T-cell (primary cell): ENCODE results near the gene PRAMEF11. TPM values are rescaled to one million over a fixed set of nuclear protein-coding genes. Genes with fewer than 3 reads are reported as not detected.
"Not testable (repeated sequence)": the region's sequence is repeated elsewhere in the genome, so short reads cannot be mapped to it uniquely, and the experiment has no call there.

Experiments
- ATAC-seq, 4 experiments: fragments of 200-7000 bp in 3 of 4; fragments of 150-1000 bp in 1 of 4; cut with Tn5 transposase; replicated peaks in 1 of 4; 1 replicate in 3 of 4; 2 replicates in 1 of 4; pipeline ENCODE4 v1.10.0; 2021; ENCODE audit warnings: moderate library complexity in 3 of 4, mild to moderate bottlenecking in 2 of 4, moderate number of reproducible peaks in 1 of 4
- CTCF ChIA-PET, 2 donors: fragments of 300-600 bp; sonication (Branson Sonifier 250); formaldehyde crosslinking; loops; one replicate each; lab custom pipeline; 2022; ENCODE audit warnings: antibody characterized with exemption in 2 of 2; lab: Charles Lee
- POLR2A ChIA-PET, 2 donors: fragments of 300-600 bp; sonication (Branson Sonifier 250); formaldehyde crosslinking; loops; one replicate each; lab custom pipeline; 2022; ENCODE audit warnings: antibody characterized with exemption in 2 of 2; lab: Charles Lee
- DNase-seq, 35 experiments: peaks; one replicate each; pipeline versions ENCODE4 v3.0.0 to v3.0.0-alpha.2; 2013 to 2023
- H3K27ac ChIP-seq: one replicate; pipeline ENCODE4 v1.5.1; 2013; ENCODE audit warnings: low read length
- H3K27me3 ChIP-seq, 2 experiments: replicated peaks in 1 of 2; 1 replicate in 1 of 2; 2 replicates in 1 of 2; pipeline versions ENCODE4 v1.6.1 to v1.7.0; 2013; ENCODE audit warnings: low read length in 1 of 2, mixed read lengths in 1 of 2; ENCODE audit not compliant: control insufficient read depth in 2 of 2, insufficient read depth in 2 of 2; ENCODE audit errors: extremely low read depth in 1 of 2
- H3K36me3 ChIP-seq, 2 donors: 1 replicate in 1 of 2; 2 replicates in 1 of 2; pipeline versions ENCODE4 v1.6.1 to v1.7.0; 2013; ENCODE audit warnings: low read length in 1 of 2; ENCODE audit not compliant: control insufficient read depth in 2 of 2, insufficient read depth in 1 of 2; ENCODE audit errors: extremely low read depth in 1 of 2
- H3K4me1 ChIP-seq, 2 experiments: 1 replicate in 1 of 2; 2 replicates in 1 of 2; pipeline versions ENCODE4 v1.6.1 to v1.7.0; 2013; ENCODE audit warnings: low read length in 2 of 2, mixed read lengths in 1 of 2; ENCODE audit not compliant: insufficient read depth in 2 of 2, control insufficient read depth in 1 of 2; ENCODE audit errors: extremely low read depth in 1 of 2
- H3K4me3 ChIP-seq, 2 donors: 1 replicate in 1 of 2; 2 replicates in 1 of 2; pipeline versions ENCODE4 v1.5.1 to v1.7.0; 2013; ENCODE audit warnings: mild to moderate bottlenecking in 2 of 2, low read length in 1 of 2, moderate library complexity in 1 of 2; ENCODE audit not compliant: control insufficient read depth in 1 of 2; ENCODE audit errors: extremely low read depth in 1 of 2
- H3K9me3 ChIP-seq: 2 replicates; pipeline ENCODE4 v1.7.0; 2013
- H3K27ac Mint-ChIP-seq, 2 donors: one replicate each; pipeline ENCODE4 v1.8.0; 2020 to 2021; ENCODE audit warnings: mild to moderate bottlenecking in 2 of 2, mixed read lengths in 2 of 2
- H3K27me3 Mint-ChIP-seq, 2 donors: one replicate each; pipeline ENCODE4 v1.8.0; 2021 to 2022; ENCODE audit warnings: mixed read lengths in 2 of 2
- H3K36me3 Mint-ChIP-seq: one replicate; pipeline ENCODE4 v1.8.0; 2021; ENCODE audit warnings: mixed read lengths
- H3K4me1 Mint-ChIP-seq, 3 donors: one replicate each; pipeline ENCODE4 v1.8.0; 2020 to 2022; ENCODE audit warnings: mixed read lengths in 3 of 3, mild to moderate bottlenecking in 1 of 3
- H3K4me3 Mint-ChIP-seq, 3 donors: one replicate each; pipeline ENCODE4 v1.8.0; 2020 to 2022; ENCODE audit warnings: mild to moderate bottlenecking in 3 of 3, mixed read lengths in 3 of 3, moderate library complexity in 3 of 3
- H3K9me3 Mint-ChIP-seq, 3 donors: one replicate each; pipeline ENCODE4 v1.8.0; 2020 to 2022; ENCODE audit warnings: mixed read lengths in 3 of 3
- WGBS: methylation state at CpG from one replicate; pipeline ENCODE4 v1.1.5; 2013; ENCODE audit warnings: missing lambda C conversion rate; ENCODE audit not compliant: insufficient coverage; 5-methylcytosine and 5-hydroxymethylcytosine counted together
- total RNA-seq, 35 experiments: library from RNA in 6 of 35; stranded (reverse) in 6 of 35; fragments of 120-200 nt in 1 of 35; gene quantifications; one replicate each; pipeline versions ENCODE4 v1.2.1 to v1.2.4 and lab custom pipeline; 2013 to 2026

PRAMEF11 gene
- total RNA-seq = not detected
- total RNA-seq (2013) = not detected
- 0 to 0.09 (median 0) reads per million in 29 experiments for total RNA-seq (lab: John Stamatoyannopoulos, UW)

GRCh38 chr1:12831310-12831709 is at the start of gene PRAMEF11:
Gene PRAMEF11, minus strand, starts transcription at chr1:12831410. Its CDS starts 2,621 bp downstream, at chr1:12828789.
- H3K27ac Mint-ChIP-seq, H3K36me3 Mint-ChIP-seq, POLR2A ChIA-PET, H3K4me1 ChIP-seq, H3K27me3 ChIP-seq, DNase-seq, ATAC-seq, H3K36me3 ChIP-seq, H3K9me3 ChIP-seq, H3K4me3 ChIP-seq, H3K9me3 Mint-ChIP-seq, H3K27ac ChIP-seq, CTCF ChIA-PET, H3K4me3 Mint-ChIP-seq, H3K4me1 Mint-ChIP-seq: not testable (repeated sequence)
- peaks cover 11 to 18% of the 10 kb centered on the region in 2 donors for H3K27me3 Mint-ChIP-seq
- WGBS = no CpG with 5 or more reads among the region's 3 CpGs

- H3K9me3 Mint-ChIP-seq, H3K27me3 ChIP-seq, H3K27me3 Mint-ChIP-seq, H3K36me3 Mint-ChIP-seq, H3K4me3 Mint-ChIP-seq, CTCF ChIA-PET, H3K27ac Mint-ChIP-seq, POLR2A ChIA-PET, H3K9me3 ChIP-seq, H3K4me1 ChIP-seq, H3K27ac ChIP-seq, H3K4me1 Mint-ChIP-seq, H3K4me3 ChIP-seq, ATAC-seq, H3K36me3 ChIP-seq, DNase-seq: not testable (repeated sequence)
- WGBS = no CpG with 5 or more reads among the region's 4 CpGs
These were observed 47.2 kb upstream of the PRAMEF11 start for GRCh38 chr1:12878453-12878852.

DNA sequence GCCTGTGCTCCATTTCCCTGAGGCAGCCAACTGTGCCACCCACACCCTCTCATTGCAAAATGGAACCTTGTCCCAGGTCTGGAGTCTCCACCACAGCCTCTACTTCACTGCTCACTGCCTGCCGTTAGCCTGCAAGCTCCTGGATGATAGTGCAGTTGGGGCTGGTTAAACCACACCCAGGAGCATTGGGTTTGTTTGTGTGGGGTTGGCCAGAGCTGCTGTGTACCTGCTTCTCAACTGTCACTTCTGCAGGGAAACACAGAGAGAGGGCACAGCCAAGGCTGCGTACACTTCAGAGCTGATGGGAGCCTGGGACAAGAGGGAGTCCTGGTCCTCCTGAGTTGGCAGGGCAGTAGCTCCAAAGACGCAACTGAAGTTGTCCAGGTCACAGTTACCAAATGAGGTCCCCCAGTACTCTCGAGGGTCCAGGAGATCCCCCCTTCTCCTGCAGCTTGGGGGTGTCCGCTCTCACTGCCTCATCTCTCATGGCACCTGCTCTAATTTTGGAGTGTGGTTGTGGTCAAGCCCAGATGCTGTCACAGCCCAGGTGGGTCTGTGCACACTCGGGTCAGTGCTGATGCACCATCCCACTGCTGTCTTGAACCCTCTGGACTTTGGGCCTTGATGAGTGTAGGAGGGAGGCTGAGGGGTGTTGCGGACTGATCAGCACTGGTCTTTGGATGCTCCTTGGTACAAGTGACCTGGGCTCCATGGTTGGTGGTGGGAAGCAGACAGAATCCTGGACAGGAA is 32.1 kb upstream of the PRAMEF11 start:
- H3K27ac Mint-ChIP-seq, H3K27me3 Mint-ChIP-seq, H3K4me1 ChIP-seq, H3K36me3 ChIP-seq, H3K9me3 Mint-ChIP-seq, ATAC-seq, POLR2A ChIA-PET, H3K9me3 ChIP-seq, CTCF ChIA-PET, H3K36me3 Mint-ChIP-seq, H3K4me3 Mint-ChIP-seq, H3K4me3 ChIP-seq, H3K27ac ChIP-seq, H3K27me3 ChIP-seq, DNase-seq, H3K4me1 Mint-ChIP-seq: not testable (repeated sequence)
- no CpG with 5 or more reads among the region's 7 CpGs for WGBS

- DNase-seq, H3K4me1 ChIP-seq, H3K36me3 ChIP-seq, CTCF ChIA-PET, H3K9me3 Mint-ChIP-seq, H3K27ac ChIP-seq, H3K36me3 Mint-ChIP-seq, H3K4me1 Mint-ChIP-seq, H3K4me3 ChIP-seq, POLR2A ChIA-PET, H3K4me3 Mint-ChIP-seq, H3K27me3 ChIP-seq, H3K27ac Mint-ChIP-seq, ATAC-seq, H3K9me3 ChIP-seq: not testable (repeated sequence)
- no CpG with 5 or more reads among the region's 2 CpGs for WGBS
- H3K27me3 Mint-ChIP-seq = peaks cover 6 to 14% of the 10 kb centered on the region in 2 donors
These were observed 25.6 kb upstream of the PRAMEF11 start, which contains the start of gene PRAMEF2 for GRCh38 chr1:12856786-12857185. Gene PRAMEF2, plus strand, starts transcription at chr1:12857086. Its CDS starts 1,924 bp downstream, at chr1:12859010.

- H3K4me1 Mint-ChIP-seq = no peaks in the 10 kb centered on the region
- ChIA-PET CTCF (no interaction called here), POLR2A (no interaction called here)
- no peak overlapping the region for H3K4me3 Mint-ChIP-seq
- Histone ChIP-seq H3K27ac (no peak overlapping the region), H3K36me3 (no peaks in the 10 kb centered on the region), H3K4me3 (no peak overlapping the region), H3K27me3 (peaks cover 0 to 4% of the 10 kb centered on the region in 2 experiments), H3K4me1 (no peaks in the 10 kb centered on the region), H3K9me3 (no peaks in the 10 kb centered on the region)
- ATAC-seq (no peak), DNase-seq (no peak)
- peaks cover 0 to 7% (median 0%) of the 10 kb centered on the region in 3 donors for H3K9me3 Mint-ChIP-seq
- WGBS = 80% methylated on average over 1 of the region's 4 CpGs
- H3K36me3 Mint-ChIP-seq = no peaks in the 10 kb centered on the region
- peaks cover 5 to 9% of the 10 kb centered on the region in 2 donors for H3K27me3 Mint-ChIP-seq
- H3K27ac Mint-ChIP-seq = no peak overlapping the region
These were observed 20.6 kb upstream of the PRAMEF11 start for GRCh38 chr1:12851779-12852178.

DNA sequence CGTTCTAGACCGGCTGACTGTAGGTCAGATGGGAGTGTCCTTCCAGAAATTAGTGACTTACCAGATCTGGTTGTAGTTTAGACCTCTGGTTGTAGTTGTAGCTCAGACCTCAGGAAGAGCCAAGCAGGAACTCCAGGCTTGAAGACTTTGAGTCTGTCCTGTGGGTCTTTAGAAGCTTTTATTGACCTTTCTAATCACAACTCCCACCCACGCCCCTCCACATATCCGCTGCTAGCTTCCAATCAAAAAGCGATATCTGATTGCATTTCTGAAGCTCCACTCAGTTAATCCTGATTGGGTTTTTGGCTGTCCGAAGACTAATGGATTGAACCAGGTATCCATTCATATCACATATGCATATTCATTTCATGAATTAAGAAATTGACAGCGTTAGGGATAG is 17.4 kb upstream of the PRAMEF11 start, which contains the start of gene HNRNPCL1:
Gene HNRNPCL1 (minus strand): TSS at position 101 of the 400 bp plus-strand sequence. CDS start 431 bp downstream, outside the sequence.
- H3K4me1 ChIP-seq, H3K9me3 ChIP-seq, H3K36me3 Mint-ChIP-seq, DNase-seq, H3K4me1 Mint-ChIP-seq, POLR2A ChIA-PET, H3K4me3 ChIP-seq, H3K27ac ChIP-seq, H3K9me3 Mint-ChIP-seq, H3K27me3 Mint-ChIP-seq, H3K27ac Mint-ChIP-seq, CTCF ChIA-PET, H3K4me3 Mint-ChIP-seq, ATAC-seq, H3K27me3 ChIP-seq, H3K36me3 ChIP-seq: not testable (repeated sequence)
- 90% methylated on average over 2 of the region's 7 CpGs for WGBS
